Right hindlimb (tissue), 1 donor: ENCODE results near the gene CISD1.

Experiments
- DNase-seq: peaks from one replicate; pipeline ENCODE4 v3.0.0-alpha.2; 2018

CISD1 gene

GRCh38 chr10:58266003-58266825, 2.7 kb upstream of the CISD1 start:
- DNase-seq: no peak

DNA sequence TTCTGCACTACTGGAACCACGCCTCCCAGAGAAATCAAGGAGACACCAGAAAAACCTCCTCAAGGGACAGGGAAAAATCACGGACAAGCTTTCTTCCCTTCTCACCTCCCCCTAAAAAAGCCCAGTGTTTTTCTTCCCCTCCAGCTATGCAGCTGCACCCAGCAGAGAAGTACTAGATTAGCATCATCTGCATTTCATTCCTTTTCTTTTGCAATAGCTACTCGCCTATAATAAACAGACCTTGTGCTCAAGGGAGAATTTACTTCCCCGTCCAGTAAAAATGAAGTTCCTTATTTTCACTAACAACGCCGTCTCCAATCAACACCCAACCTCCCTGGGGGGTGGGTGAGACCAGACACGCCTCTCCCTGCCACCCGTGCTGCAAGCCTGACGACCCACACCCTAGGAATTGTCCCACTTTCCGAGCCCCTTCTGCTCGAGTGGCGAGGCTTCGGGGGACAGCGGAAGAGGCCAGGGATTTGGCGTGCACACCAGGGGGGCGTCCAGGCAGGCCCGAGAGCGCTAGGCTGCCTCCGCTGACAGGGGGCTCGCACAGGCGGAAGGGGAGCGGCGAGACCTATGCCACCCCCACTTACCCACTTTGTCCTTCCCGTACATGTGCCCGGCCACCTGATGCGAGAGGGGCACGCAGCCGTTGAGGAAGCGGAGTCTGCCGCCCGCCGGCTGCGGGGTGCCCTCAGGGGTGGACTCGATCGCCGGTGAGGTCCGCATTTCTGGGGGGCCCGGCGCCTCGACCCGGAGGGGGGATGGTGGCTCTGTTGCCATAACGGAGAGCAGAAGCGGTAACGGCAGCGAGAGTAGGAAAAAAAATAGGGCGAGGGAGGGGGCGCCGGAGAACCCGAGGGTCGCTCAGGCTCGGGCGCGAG, 1.9 kb upstream of the CISD1 start:
- DNase-seq: peak; percentile 61

DNA sequence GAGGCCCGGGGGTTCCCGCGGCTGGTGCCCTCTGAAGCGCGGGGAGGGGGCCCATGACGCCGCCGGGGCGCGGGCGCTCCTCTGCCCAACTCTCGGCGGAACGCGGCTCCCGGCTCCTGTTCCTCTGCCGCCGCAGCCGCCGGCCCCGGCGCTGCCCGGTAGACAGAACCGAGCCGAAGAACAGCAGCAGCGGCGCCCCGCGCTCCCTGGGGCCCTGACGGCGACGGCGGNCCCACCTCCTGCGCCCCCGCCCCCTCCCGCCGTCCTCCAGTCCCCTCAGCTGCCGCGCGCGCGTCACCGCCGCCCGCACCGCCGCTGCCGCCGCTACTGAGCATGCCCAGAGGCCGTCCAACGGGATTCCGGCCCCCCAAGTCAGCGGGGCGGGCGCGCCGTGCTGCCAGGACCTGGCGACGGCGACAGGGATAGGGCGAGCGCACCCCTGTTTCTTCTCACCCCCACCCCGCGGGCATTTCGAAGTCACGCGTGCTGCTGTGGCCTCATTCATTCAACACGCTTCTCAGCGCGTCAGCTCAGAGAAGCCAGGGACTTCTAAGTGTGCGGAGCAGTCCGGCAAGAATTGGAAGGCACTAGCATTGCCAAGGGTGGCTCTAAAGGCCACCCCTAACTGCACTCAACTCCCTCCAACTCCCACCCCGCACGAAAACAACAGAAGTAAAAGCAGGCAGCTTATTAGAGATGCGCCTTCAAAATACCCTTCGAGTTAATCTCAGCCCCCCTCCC, 1.1 kb upstream of the CISD1 start, which contains the start of gene IPMK:
TSS of gene IPMK (minus strand) at position 182 of the 741 bp plus-strand sequence. CDS start 283 bp downstream, outside the sequence.
- peak; percentile 93 for DNase-seq

- no peak for DNase-seq
Measured at GRCh38 chr10:58268454-58268945, 462 bp upstream of the CISD1 start.

GRCh38 chr10:58269782-58270290, 874 bp downstream of the CISD1 start:
- DNase-seq: no peak

GRCh38 chr10:58275261-58275660, 6.3 kb downstream of the CISD1 start:
- DNase-seq: no peak

DNA sequence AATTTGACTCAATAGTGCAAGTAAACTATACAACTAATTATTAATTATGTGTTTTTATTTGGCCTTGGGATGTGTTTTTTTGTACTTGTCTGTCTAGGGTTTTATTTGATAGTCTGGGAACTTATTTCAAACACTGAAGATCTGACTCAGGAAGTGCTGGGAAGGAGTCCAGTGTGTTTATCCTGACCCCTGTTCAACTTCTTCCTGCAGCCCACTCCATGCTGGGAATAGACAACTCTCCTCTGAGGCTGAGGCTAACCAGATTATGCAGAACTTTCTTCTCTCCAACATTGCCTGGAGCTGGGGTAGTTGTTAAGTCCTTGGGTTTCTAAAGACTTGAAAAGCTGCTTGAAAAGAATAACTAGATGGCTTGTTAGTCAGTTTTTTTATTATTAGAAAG, 6.9 kb downstream of the CISD1 start:
- no peak for DNase-seq

GRCh38 chr10:58278274-58278961, 9.5 kb downstream of the CISD1 start:
- no peak for DNase-seq

- no peak for DNase-seq
Measured at GRCh38 chr10:58278962-58279307, 10.0 kb downstream of the CISD1 start.

DNA sequence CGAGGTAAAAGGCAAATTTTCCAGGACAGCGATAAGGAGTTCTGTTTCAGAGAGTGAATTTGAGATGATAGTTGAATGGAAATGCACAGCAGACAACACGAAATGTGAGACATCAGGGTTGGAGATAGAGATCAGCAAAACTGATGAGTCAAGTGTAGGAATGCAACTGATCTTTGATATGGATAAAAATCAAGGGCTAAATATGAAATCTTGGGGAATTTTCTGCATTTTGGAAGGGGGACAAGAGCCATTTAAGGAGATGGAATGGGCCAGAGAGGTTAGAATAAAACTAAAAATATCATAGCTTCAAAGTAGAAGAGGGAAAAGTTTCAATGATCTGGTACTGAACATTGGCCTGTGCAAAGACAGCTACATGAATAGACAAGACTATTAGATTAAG, 11.5 kb downstream of the CISD1 start:
- DNase-seq: no peak

GRCh38 chr10:58281092-58281752, 12.3 kb downstream of the CISD1 start:
- no peak for DNase-seq

DNA sequence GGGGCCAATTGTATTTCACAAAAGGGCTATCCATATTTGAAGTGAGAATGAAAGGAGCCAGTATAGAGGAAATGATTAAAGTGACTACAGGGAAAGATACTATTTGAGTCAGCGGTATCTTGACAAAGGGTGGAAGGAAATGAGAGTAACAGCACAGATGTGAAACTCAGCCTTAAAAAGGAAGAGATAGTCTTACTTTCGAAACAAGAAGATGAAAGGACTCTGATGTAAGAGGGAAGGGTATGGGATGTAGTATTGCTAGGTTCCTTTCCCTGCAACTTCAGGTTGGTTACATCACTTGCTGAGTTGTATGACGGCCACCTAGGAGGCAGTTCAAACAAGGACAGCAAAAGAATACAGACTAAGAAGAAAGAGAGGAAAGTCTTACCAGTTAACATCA, 13.7 kb downstream of the CISD1 start:
- DNase-seq: no peak

GRCh38 chr10:58291538-58292174, 22.7 kb downstream of the CISD1 start:
- no peak for DNase-seq

- no peak for DNase-seq
Measured at GRCh38 chr10:58293989-58294388, 25.0 kb downstream of the CISD1 start.

DNA sequence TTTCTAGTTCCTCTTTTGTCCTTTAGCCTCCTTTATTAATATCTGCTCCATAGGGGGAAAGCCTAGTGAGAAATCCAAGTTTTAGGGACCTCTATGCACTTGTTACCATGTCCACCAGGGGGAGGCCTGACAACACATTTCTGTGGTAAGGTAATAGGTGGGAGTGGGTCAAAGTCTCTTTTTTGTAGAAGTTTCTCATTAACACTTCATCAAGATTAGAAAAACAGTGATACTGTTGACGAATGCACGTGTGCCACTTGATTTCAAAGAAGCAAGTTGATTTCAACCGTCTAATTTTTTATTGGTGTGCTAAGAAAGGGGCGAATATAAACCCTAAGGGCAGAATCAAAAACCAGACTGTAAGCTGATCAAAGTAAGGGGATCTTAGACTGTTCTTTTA, 30.6 kb downstream of the CISD1 start:
- no peak for DNase-seq

DNA sequence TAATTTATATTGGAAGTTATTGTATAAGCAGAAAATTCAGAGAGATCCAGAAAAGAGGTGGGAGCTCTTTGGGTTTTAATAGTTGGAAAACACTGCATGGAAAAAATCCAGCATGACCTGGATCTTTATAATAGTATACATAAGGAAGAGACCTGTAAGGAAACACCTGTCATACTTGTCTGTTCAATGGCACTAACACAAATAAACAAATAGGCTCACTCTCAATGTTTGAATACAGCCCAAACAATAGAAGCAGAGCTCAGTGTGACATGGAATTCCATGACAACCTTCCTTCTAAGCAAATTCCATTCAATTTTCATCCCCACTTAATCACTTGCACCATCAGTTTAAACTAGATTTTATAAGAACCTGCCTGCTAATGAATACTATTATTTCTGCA, 31.7 kb downstream of the CISD1 start:
- DNase-seq: no peak

GRCh38 chr10:58302254-58302653, 33.3 kb downstream of the CISD1 start:
- no peak for DNase-seq

- DNase-seq: no peak
Measured at GRCh38 chr10:58304099-58304633, 35.2 kb downstream of the CISD1 start.

GRCh38 chr10:58305821-58306220, 36.9 kb downstream of the CISD1 start:
- no peak for DNase-seq

DNA sequence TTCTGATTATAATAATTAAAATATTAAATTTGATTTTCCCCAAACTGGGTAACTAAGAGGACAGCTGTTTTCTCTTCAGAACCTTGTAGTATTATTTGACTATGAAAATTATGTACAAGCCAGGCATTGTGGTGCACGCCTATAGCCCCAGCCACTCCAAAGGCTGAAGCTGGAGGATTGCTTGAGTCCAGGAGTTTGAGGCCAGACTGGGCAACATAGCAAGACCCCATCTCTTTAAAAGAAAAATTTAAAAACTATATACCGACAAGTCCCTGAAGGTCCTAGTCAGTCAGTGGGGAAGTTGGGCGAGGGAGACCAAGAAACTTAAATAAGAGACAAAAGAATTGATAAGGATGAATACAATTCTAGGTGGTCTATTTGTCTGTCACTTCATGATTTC, 38.7 kb downstream of the CISD1 start:
- no peak for DNase-seq

DNA sequence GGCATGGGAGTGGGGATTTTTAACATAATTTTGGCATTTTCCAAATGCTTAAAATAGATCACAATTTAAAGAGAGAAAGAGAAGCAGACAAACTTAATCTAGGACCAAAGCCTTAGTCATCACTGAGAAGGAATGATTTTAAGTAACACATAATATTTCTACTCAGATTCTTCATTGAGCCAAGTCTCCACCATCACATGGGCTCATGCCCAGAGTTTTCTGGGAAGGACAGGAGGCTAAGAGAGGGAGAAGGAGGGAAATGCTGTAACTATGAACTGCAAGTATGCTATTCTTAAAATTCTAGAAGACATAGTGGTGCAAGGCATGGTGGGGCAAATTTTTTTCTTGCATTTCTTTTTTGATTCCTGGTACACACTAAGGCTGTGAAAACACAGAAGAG, 42.1 kb downstream of the CISD1 start:
- no peak for DNase-seq
